ENCODE results near the gene COMMD1. TPM values are rescaled to one million over a fixed set of nuclear protein-coding genes. Genes with fewer than 3 reads are reported as not detected.
"Not testable (repeated sequence)": the region's sequence is repeated elsewhere in the genome, so short reads cannot be mapped to it uniquely, and the experiment has no call there.

The COMMD1 gene
- total and polyA plus RNA-seq, 3 donors from 2014 or later: 61.7 to 87.9 (median 85.2) TPM

GRCh38 chr2:62145478-62146100 is 240.1 kb downstream of the COMMD1 start:
- no peak for DNase-seq
- no peaks in the 10 kb centered on the region for H3K9me3 ChIP-seq
- H3K27ac ChIP-seq: no peak overlapping the region
- no peaks in the 10 kb centered on the region for H3K36me3 ChIP-seq (ENCODE audit: low read depth, missing control alignments)
- H3K4me1 ChIP-seq: no peaks in the 10 kb centered on the region
- intact Hi-C loops (cut with DNase I; ENCODE audit: low total_unique reads): no loop called here
- no peaks in the 10 kb centered on the region for H3K27me3 ChIP-seq
- WGBS, 2 donors: 89 to 92% methylated on average over 5 of the region's 5 CpGs
- no peak overlapping the region for H3K4me3 ChIP-seq
- TF ChIP-seq CTCF (IDR thresholded peaks at IDR 0.05) (no peak), POLR2A (IDR thresholded peaks at IDR 0.05) (no peak)

GRCh38 chr2:62146790-62147189 is 241.3 kb downstream of the COMMD1 start:
- intact Hi-C loops (cut with DNase I; ENCODE audit: low total_unique reads); H3K9me3 ChIP-seq; H3K4me3 ChIP-seq; H3K27ac ChIP-seq; H3K36me3 ChIP-seq (ENCODE audit: low read depth, missing control alignments); DNase-seq; H3K4me1 ChIP-seq; H3K27me3 ChIP-seq: not testable (repeated sequence)
- 82 to 100% methylated on average over 7 of the region's 7 CpGs for WGBS, 2 donors

GRCh38 chr2:62147610-62148301 is 242.3 kb downstream of the COMMD1 start:
- DNase-seq: no peak
- H3K4me3 ChIP-seq: no peak overlapping the region
- H3K27ac ChIP-seq: no peak overlapping the region
- intact Hi-C loops (cut with DNase I; ENCODE audit: low total_unique reads): no loop called here
- H3K9me3 ChIP-seq: no peaks in the 10 kb centered on the region
- no peaks in the 10 kb centered on the region for H3K36me3 ChIP-seq (ENCODE audit: low read depth, missing control alignments)
- TF ChIP-seq POLR2A (IDR thresholded peaks at IDR 0.05) (no peak), CTCF (IDR thresholded peaks at IDR 0.05) (no peak)
- WGBS, 2 donors: 86 to 92% methylated on average over 4 of the region's 4 CpGs
- peaks cover 6% of the 10 kb centered on the region for H3K4me1 ChIP-seq
- no peaks in the 10 kb centered on the region for H3K27me3 ChIP-seq

- intact Hi-C loops (cut with DNase I; ENCODE audit: low total_unique reads): no loop called here
- TF ChIP-seq POLR2A (IDR thresholded peaks at IDR 0.05): no peak
- no peaks in the 10 kb centered on the region for H3K27me3 ChIP-seq
Observed at GRCh38 chr2:62149708-62150107, 244.2 kb downstream of the COMMD1 start.

GRCh38 chr2:62150597-62151305 is 245.3 kb downstream of the COMMD1 start:
- 67 to 77% methylated on average over 6 of the region's 6 CpGs for WGBS, 2 donors
- DNase-seq: no peak
- Histone ChIP-seq H3K27me3 (no peaks in the 10 kb centered on the region), H3K4me3 (no peak overlapping the region), H3K9me3 (no peaks in the 10 kb centered on the region), H3K27ac (no peak overlapping the region), H3K4me1 (peaks cover 6% of the 10 kb centered on the region), H3K36me3 (ENCODE audit: low read depth, missing control alignments) (no peaks in the 10 kb centered on the region)
- intact Hi-C loops (cut with DNase I; ENCODE audit: low total_unique reads): no loop called here
- TF ChIP-seq POLR2A (IDR thresholded peaks at IDR 0.05) (no peak), CTCF (IDR thresholded peaks at IDR 0.05) (no peak)

More at GRCh38 chr2:62149708-62150107, 244.2 kb downstream of the COMMD1 start:
- H3K4me3 ChIP-seq: no peak overlapping the region
- DNase-seq: no peak
- H3K27ac ChIP-seq: no peak overlapping the region
- H3K4me1 ChIP-seq: peaks cover 6% of the 10 kb centered on the region
- H3K36me3 ChIP-seq (ENCODE audit: low read depth, missing control alignments): no peaks in the 10 kb centered on the region
- H3K9me3 ChIP-seq: no peaks in the 10 kb centered on the region
